ENCODE measurements around the gene UTS2R.

- no peak for TF ChIP-seq EZH2 (IDR thresholded peaks at IDR 0.05; ENCODE audit: borderline replicate concordance, low read length)
- TF ChIP-seq, protein P1, sequence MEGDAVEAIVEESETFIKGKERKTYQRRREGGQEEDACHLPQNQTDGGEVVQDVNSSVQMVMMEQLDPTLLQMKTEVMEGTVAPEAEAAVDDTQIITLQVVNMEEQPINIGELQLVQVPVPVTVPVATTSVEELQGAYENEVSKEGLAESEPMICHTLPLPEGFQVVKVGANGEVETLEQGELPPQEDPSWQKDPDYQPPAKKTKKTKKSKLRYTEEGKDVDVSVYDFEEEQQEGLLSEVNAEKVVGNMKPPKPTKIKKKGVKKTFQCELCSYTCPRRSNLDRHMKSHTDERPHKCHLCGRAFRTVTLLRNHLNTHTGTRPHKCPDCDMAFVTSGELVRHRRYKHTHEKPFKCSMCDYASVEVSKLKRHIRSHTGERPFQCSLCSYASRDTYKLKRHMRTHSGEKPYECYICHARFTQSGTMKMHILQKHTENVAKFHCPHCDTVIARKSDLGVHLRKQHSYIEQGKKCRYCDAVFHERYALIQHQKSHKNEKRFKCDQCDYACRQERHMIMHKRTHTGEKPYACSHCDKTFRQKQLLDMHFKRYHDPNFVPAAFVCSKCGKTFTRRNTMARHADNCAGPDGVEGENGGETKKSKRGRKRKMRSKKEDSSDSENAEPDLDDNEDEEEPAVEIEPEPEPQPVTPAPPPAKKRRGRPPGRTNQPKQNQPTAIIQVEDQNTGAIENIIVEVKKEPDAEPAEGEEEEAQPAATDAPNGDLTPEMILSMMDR (conservative IDR thresholded peaks at IDR 0.05 in 1 of 2, IDR thresholded peaks at IDR 0.05 in 1 of 2; ENCODE audit: extremely low read depth in 1 of 2, insufficient read depth in 1 of 2, low read depth in 1 of 2, low read length in 2 of 2): no peak
These were observed 9.5 kb upstream of the UTS2R start for GRCh38 chr17:82361885-82362633.
